GM19240 (cell line): ENCODE data around the gene IGF2R.
"Not testable (repeated sequence)": the region's sequence is repeated elsewhere in the genome, so short reads cannot be mapped to it uniquely, and the experiment has no call there.

ENCODE experiments used
- DNase-seq: peaks from one replicate; pipeline ENCODE4 v3.0.0; 2011; ENCODE audit warnings: low spot score; ENCODE audit not compliant: insufficient read length

The IGF2R gene

DNA sequence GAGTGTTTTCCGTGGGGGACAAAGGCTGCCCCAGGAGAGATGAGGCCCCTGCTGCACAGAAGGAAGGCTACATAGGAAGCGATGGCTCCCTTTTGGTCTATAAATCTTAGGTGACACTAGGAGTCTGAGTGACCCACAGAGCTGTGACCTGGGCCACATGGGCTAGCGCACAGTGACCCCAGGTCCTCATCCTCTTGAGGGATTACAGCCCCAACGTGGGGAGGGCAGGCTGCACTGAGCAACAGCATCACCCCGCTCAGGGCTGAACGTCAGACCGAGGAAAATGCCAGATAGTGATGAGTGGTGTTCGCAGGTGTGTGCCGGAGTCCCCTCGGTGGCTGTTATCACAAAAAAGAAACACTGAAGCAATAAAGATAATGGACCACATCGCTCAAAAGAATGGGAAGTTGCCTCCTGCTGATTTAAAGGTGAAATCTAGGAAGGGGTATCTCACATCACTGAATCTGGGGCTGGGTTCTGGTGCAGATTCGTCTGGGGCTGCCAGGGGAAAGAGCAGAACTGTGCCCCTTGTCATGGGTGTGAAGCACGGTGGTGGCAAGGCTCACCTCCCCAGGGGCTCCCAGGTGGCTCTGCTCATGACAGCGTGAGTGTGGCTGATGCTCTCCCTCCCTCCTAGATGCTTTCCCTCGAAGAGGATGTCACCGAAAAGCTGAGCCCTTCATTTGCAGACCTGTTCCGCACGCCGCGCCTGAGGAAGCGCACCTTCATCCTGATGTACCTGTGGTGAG, 167.2 kb downstream of the IGF2R start:
- no peak for DNase-seq

DNA sequence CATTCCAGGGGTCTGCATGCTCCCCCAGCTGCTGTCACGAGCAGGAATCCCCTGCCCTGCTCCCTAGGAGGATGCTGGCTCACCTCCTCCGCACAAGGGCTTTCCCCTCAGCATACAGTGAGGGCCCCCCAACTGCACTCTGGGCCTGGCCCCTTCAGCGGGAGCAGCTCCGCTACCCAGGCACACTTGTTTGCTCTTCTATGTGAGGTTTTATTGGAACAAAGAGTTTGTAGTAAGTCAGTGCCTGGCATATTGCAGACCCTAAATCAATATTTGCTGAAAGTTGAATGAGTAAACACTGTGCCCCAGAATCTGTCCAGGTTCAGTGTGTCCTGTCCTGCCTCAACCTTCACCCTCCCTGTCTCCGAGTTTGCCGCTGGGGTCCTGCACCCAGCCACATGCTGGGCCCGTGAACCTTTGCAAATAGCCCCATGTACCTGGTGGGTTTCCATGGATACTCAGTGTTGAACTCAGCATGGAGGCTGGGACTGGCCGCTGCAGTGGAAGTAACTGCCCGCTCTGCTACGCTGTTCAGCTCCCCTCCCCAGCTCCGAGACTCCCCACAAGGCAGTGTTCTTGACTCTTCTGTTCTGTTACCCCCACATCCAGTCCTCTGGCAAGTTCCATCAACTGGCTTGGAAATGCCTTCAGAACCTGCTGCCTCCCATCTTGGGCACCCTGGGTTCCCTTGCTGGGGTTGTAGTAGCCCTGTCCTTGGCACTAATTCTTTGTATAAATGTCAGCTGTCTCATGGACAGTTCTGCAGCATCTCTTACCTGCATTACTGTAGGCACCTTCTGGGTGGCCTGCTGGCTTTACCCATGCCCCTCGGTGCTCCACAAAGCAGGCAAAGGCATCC, 168.5 kb downstream of the IGF2R start:
- no peak for DNase-seq

DNA sequence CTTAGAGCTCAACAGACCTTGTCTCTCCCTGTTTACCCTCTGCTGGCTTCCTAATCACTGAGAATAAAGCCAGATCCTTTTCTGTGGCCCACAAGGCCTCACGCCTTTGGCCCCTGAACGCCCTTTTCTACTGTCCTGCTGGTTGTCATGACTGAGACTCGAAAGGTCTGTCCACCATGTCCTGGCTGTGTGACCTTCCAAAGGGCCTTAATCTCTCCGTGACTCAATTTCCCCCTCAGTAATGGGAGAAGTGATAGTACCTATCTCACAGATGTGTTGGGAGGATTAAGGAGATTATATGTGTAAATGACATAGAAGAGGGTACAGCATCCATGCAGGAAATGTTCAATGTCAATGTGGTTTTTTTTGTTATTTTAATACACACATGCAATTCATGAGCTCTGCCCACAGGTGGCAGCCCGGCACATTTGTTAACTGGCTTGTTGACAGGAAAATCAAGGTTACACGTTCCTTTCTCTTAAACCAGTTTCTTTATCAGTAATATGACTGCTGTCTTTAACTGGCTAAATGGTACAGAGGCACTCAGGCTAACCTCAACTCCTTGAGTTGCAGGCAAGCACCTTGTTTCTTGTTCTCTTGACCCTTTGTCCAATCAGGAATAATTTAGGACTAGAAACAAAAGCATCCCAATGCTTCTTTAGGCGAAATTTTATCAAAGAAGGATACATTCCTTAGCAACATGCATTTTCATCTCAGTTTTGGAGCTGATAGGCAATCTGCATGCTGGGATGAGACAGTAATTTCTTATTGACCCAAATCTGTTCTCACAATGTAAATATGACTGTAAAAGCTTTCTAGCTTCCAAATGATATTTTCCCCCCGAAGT, 169.3 kb downstream of the IGF2R start:
- DNase-seq = no peak

DNA sequence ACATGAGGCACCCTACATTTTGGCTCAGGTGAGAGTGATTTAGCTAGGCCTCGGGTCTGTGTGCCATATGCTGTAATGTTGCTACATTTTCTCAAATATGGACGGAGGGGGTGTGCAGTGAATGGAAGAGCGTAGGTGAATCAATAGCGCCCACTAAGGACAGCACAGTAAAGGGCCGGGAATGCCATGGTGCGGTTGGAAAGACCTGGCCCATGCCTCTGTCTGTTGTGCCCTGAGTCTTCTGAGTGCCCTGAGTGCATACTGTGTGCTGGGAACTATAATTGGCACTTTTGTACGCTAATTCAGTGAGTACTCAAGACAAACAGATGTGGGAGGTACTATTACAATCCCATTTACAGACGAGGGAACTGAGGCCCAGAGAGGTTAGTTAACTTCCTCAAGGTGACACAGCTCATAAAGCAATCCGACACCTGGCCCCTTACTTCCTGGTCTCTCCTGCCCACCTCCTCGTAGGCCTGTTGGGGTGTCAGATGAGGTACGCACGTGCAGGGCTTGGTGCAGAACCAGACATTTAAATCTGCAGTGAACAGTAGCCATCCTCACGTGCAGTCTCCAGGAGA, 170.0 kb downstream of the IGF2R start:
- DNase-seq = no peak

DNA sequence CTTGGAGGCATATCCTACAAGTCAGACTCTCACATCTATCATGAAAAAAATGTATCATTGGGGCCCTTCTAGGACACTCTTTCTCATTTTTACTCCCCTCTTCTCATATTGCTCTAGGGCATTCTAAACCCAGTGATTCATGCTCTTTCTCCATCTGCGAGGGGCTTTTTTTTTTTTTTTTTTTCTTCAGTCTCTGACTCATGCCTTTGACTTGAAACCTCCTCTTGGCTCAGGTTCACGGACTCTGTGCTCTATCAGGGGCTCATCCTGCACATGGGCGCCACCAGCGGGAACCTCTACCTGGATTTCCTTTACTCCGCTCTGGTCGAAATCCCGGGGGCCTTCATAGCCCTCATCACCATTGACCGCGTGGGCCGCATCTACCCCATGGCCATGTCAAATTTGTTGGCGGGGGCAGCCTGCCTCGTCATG, 170.6 kb downstream of the IGF2R start:
- no peak for DNase-seq

DNA sequence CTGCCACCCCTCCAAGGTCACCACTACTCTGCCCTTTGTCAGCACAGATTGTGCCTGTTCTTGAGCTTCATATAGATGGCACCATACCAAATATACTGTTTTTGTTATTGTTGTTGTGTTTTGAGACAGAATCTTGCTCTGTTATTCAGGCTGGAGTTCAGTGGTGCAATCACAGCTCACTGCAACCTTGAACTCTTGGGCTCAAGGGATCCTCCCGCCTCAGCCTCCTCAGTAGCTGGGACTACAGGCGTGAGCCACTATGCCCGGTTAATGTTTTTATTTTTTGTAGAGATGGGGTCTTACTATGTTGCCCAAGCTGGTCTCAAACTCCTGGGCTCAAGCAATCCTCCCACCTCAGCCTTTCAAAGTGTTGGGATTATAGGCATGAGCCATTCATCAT, 171.6 kb downstream of the IGF2R start:
- DNase-seq = not testable (repeated sequence)

DNA sequence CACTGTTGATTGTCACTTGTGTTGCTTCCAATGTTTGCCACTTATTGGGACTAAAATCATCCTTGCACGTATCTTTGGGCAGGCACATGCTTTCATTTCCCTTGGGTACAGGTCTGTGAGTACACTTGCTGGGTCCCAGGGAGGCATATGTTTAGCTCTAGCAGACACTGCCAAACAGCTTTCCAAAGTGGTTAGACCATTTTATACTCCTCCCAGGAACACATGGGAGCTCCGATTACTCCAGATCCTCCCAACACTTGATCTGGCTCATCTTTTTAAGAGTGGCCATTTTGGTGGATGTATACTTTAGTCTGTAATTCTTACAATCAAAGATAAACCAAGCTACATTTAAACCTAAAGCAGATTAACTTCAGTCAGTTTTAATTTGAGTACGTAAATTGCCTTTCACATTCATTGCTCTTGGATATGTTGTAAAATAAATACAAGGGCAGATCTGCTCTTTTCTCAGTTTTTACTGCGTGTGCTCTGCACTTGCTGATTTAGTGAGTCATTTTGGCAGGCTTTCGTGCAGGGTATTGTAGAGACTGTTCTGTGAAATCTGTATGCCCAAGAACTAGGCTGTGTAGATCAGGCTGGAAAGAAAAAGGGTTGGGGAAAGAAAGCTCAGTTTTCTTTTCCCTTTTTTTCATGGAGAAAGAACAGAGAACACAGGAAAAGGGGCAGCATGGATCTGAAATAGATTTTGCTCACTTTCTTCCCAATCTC, 172.3 kb downstream of the IGF2R start:
- DNase-seq = no peak

DNA sequence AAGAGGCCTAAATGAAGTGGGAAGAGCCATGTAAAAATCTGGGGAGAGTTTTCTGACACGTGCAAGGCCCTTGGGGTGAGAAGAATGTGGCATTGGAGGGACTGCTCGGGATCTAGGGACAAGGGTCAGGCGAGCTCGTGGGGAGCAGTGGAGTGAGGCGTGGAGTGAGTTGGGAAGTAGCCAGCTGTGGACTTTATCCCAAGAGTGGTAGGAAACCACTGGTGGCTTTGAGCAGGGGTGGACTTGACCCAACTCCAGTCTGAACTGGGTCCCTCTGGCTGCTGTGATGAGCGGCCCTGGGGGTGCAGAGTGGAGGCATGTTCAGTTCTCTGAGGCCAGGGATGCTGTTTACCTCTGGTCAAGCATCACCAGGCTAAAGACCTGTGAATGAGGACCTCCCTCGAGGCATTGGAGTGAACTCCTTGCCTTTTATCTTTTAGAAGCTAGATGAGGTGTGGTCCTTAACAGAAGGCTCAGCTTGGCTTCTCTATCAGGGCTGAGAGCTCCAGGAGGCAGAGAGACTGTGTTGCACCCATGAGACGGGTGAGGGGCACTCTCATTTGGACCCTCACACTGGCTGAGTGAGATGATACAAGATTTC, 173.3 kb downstream of the IGF2R start:
- no peak for DNase-seq

DNA sequence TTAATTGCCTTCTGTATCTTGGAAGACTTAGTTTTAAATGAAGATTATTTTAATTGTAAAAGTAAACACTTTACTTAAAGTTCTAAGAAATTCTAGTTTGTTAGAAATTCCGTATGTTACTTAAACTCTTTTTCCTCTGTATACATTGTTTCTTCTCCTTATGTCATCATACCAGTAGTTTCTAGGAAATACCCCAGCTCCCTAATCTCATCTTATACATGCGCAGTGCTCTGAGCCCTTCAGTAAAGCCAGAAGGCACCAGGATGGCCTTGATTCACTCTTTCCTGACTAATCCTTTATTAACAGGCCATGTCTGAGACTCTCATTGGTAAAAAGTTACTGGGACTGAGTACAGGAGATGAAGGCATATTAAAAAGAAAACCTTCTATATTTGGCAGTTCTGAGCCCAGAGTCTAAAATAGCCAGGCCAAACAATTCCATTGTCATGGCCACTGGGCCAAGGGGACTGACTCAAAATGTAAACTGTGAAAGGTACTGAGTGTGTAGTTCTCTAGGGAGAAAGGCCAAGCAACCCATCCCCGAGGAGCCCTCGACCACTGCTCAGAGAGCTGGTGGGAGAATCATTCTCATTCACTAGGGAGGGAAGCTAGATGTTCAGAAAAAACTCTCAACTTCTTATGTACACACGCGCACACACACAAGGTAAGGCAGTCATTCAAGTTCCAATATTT, 177.7 kb downstream of the IGF2R start:
- DNase-seq = no peak

DNA sequence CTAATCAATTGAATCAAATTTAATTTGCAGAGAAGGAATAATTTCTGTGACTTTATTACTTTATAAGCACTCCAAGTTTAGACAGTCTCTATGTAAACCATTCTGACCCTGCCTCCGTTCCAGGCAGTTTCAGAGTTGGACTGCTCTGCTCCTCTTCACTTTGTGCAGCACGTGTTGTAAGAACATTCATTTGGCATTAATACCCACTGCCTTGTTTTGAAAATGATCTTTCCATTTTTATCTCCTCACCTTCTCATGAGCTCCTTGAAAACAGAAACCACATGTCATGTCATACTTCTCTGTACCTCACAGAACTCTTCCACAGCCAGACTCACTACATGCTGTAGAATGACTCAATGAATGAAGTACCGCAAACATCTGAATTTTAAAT, 178.3 kb downstream of the IGF2R start:
- no peak for DNase-seq

DNA sequence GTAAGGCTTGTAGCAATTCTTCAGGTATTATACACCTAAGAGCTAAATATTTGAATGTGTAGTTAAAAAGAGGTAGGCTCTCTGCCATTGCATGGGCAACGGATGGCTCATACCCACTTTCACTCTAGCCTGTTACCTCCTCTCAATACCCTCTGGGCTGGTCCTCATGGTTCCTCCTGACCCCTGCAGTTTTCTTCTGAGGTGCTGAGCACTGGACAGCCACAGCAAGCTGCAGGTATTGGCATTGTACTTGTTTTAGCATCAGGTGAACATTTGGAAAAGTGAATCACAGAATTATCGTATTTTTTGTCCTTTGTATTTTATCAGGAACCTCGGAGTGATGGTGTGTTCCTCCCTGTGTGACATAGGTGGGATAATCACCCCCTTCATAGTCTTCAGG, 185.6 kb downstream of the IGF2R start:
- DNase-seq = no peak

DNA sequence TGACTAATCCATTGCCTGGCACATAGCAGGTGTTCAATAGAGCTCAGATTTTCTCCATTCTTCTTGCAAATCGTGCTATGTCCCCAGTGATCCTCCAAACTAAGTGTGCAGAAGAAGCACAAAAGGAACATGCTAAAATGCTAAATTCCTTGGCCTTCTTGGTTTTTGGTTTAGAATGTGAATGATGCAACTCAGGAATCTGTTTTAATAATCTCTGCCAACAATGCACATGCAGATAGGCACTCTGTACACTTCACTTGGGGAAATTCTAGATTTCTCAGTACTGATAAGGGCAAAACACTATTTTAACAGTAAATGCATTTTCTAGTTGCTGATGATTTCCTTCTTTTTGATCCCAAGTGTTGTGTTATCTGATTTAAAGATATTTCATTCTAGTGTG, 188.0 kb downstream of the IGF2R start:
- DNase-seq = no peak

DNA sequence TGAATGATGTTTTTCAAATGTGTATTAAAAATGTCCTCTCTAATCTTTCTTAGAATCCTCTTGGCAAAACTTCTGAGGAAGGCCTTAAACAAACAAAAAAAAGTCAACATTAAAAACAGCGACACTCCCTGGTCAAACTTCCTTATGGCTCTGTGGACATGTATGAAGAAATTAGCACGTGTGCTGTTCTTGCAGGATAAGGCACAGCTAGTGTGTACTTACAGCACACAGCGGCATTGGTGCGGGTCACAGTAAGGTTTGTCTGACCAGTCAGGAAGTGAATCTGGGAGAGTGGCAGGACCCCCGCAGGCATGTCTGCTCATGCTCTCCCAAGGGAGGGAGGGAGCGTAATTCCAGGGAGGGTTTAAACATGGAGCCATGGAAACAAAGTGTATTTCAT, 191.6 kb downstream of the IGF2R start:
- no peak for DNase-seq
